IMR-90 (cell line): ENCODE data around the gene GRID1.

Experiments
- BHLHE40 ChIP-seq: fragments of 150-350 bp; IDR thresholded peaks from 2 replicates; pipeline ENCODE4 v1.6.1; 2016; ENCODE audit warnings: mild to moderate bottlenecking, low read depth, low read length
- FOS ChIP-seq: fragments of 150-350 bp; IDR thresholded peaks from 2 replicates; pipeline ENCODE4 v1.6.1; 2016; ENCODE audit warnings: low read depth, low read length
- NFE2L2 ChIP-seq: fragments of 150-350 bp; IDR thresholded peaks from 2 replicates; pipeline ENCODE4 v1.6.1; 2016; ENCODE audit warnings: low read depth, mild to moderate bottlenecking, low read length
- POLR2A ChIP-seq: IDR thresholded peaks from 2 replicates; pipeline ENCODE4 v1.6.1; 2012; ENCODE audit warnings: mild to moderate bottlenecking, low read depth, low read length
- RAD21 ChIP-seq: IDR thresholded peaks from 2 replicates; pipeline ENCODE4 v1.6.1; 2012; ENCODE audit warnings: low read length, improper control_type of control experiment
- RCOR1 ChIP-seq: IDR thresholded peaks from 2 replicates; pipeline ENCODE4 v1.6.1; 2012; ENCODE audit warnings: mild to moderate bottlenecking, low read length, improper control_type of control experiment; ENCODE audit not compliant: insufficient replicate concordance
- SMC3 ChIP-seq: fragments of 150-350 bp; IDR thresholded peaks from 2 replicates; pipeline ENCODE4 v1.6.1; 2016; ENCODE audit warnings: low read depth, mild to moderate bottlenecking, antibody characterized with exemption, low read length, moderate library complexity
- TF ChIP-seq, protein P1 (sequence below): conservative IDR thresholded peaks from 2 replicates; pipeline ENCODE4 v1.5.1; 2012; ENCODE audit warnings: mild to moderate bottlenecking, low read depth, low read length, improper control_type of control experiment
- TF ChIP-seq, protein P2 (sequence below): fragments of 150-350 bp; IDR thresholded peaks from 2 replicates; pipeline ENCODE4 v1.6.1; 2016; ENCODE audit warnings: low read depth, mild to moderate bottlenecking, low read length, moderate library complexity, borderline replicate concordance

DNA sequence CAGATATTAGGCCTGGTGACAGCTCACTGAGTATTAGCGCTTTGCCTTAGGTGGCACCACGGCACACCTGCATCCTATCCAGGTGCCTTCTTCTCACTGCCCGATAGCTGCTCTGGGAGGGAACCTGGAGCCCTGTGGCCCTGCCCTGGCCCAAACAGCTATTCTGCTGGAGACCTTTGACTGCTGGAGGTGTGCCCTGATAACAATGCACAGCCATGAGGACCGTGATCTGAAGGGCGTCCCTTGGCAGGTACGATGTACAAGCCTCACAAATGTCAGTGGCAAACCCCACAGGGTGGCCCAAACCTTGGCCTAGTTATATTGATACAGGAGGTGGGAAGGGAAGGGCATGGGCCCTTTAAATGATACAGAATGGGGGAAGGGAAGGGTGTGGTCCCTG is 259.5 kb downstream of the GRID1 start:
- TF ChIP-seq, protein P1, sequence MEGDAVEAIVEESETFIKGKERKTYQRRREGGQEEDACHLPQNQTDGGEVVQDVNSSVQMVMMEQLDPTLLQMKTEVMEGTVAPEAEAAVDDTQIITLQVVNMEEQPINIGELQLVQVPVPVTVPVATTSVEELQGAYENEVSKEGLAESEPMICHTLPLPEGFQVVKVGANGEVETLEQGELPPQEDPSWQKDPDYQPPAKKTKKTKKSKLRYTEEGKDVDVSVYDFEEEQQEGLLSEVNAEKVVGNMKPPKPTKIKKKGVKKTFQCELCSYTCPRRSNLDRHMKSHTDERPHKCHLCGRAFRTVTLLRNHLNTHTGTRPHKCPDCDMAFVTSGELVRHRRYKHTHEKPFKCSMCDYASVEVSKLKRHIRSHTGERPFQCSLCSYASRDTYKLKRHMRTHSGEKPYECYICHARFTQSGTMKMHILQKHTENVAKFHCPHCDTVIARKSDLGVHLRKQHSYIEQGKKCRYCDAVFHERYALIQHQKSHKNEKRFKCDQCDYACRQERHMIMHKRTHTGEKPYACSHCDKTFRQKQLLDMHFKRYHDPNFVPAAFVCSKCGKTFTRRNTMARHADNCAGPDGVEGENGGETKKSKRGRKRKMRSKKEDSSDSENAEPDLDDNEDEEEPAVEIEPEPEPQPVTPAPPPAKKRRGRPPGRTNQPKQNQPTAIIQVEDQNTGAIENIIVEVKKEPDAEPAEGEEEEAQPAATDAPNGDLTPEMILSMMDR: no peak
- TF ChIP-seq BHLHE40 (no peak), RCOR1 (no peak), SMC3 (no peak), RAD21 (no peak), FOS (no peak), NFE2L2 (no peak), POLR2A (no peak)
- TF ChIP-seq, protein P2, sequence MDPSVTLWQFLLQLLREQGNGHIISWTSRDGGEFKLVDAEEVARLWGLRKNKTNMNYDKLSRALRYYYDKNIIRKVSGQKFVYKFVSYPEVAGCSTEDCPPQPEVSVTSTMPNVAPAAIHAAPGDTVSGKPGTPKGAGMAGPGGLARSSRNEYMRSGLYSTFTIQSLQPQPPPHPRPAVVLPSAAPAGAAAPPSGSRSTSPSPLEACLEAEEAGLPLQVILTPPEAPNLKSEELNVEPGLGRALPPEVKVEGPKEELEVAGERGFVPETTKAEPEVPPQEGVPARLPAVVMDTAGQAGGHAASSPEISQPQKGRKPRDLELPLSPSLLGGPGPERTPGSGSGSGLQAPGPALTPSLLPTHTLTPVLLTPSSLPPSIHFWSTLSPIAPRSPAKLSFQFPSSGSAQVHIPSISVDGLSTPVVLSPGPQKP: no peak
